CD1c-positive myeloid dendritic cell (primary cell): Measurements from ENCODE around the gene ERRFI1.
A peak's percentile ranks its signal among the peaks of the same experiment; 100 is the strongest.

Experiments used
- DNase-seq: peaks from one replicate; pipeline ENCODE4 v3.0.0-alpha.2; 2016; ENCODE audit errors: extremely low spot score

ERRFI1 gene

GRCh38 chr1:8018492-8019228 lies 7.4 kb downstream of the ERRFI1 start:
- no peak for DNase-seq

GRCh38 chr1:8017495-8018197 lies 8.5 kb downstream of the ERRFI1 start:
- no peak for DNase-seq

GRCh38 chr1:8016895-8017241 lies 9.2 kb downstream of the ERRFI1 start:
- DNase-seq = no peak

- no peak for DNase-seq
These were observed 9.8 kb downstream of the ERRFI1 start for GRCh38 chr1:8016210-8016894.

GRCh38 chr1:8015809-8016165 lies 10.3 kb downstream of the ERRFI1 start:
- no peak for DNase-seq

GRCh38 chr1:8015036-8015808 lies 10.9 kb downstream of the ERRFI1 start:
- peak; percentile 74 for DNase-seq

GRCh38 chr1:8014381-8014988 lies 11.6 kb downstream of the ERRFI1 start:
- no peak for DNase-seq

GRCh38 chr1:8013800-8014199 lies 12.3 kb downstream of the ERRFI1 start:
- no peak for DNase-seq

- no peak for DNase-seq
These were observed 12.7 kb downstream of the ERRFI1 start for GRCh38 chr1:8013399-8013798.

- DNase-seq = no peak
These were observed 13.2 kb downstream of the ERRFI1 start for GRCh38 chr1:8012955-8013354.

- DNase-seq = no peak
These were observed 13.9 kb downstream of the ERRFI1 start for GRCh38 chr1:8011923-8012858.

- DNase-seq = no peak
These were observed 15.1 kb downstream of the ERRFI1 start for GRCh38 chr1:8011016-8011415.

- DNase-seq = no peak
These were observed 15.9 kb downstream of the ERRFI1 start for GRCh38 chr1:8010080-8010664.

- DNase-seq = no peak
These were observed 16.8 kb downstream of the ERRFI1 start for GRCh38 chr1:8009043-8010002.

- DNase-seq = no peak
These were observed 19.8 kb downstream of the ERRFI1 start for GRCh38 chr1:8006037-8006963.

- peak; percentile 45 for DNase-seq
These were observed 21.1 kb downstream of the ERRFI1 start for GRCh38 chr1:8004803-8005573.

GRCh38 chr1:8004113-8004802 lies 21.9 kb downstream of the ERRFI1 start:
- DNase-seq = no peak
